Skin epidermis (tissue), 12 donors: ENCODE data around the gene ITCH.
"Not testable (repeated sequence)": the region's sequence is repeated elsewhere in the genome, so short reads cannot be mapped to it uniquely, and the experiment has no call there.

Experiments used
- H3K27ac ChIP-seq, 21 experiments: fragments of 200-600 bp; sonication (generic) in 11 of 21; one replicate each; pipeline ENCODE4 v1.5.0; 2020; ENCODE audit warnings: mild to moderate bottlenecking in 3 of 21, inconsistent platforms in 2 of 21, moderate library complexity in 2 of 21
- H3K4me3 ChIP-seq, 7 experiments: fragments of 200-600 bp; sonication (generic) in 2 of 7; one replicate each; pipeline ENCODE4 v1.5.0; 2020; ENCODE audit warnings: inconsistent platforms in 2 of 7, mild to moderate bottlenecking in 2 of 7, moderate library complexity in 1 of 7

Gene ITCH

DNA sequence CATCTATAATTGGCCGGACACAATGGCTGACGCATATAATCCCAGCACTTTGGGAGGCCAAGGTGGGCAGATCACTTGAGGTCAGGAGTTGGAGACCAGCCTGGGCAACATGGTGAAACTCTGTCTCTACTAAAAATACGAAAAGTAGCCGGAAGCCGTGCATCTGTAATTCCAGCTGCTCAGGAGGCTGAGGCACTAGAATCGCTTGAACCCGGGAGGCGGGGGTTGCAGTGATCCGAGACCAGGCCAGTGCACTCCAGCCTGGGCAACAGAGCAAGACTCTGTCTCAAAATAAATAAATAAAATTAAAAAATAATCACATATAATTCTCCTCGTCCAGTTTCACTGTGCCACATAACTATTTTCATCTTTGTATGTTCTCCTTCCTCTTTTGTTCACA, 156.8 kb downstream of the ITCH start:
- H3K27ac ChIP-seq, H3K4me3 ChIP-seq: not testable (repeated sequence)

DNA sequence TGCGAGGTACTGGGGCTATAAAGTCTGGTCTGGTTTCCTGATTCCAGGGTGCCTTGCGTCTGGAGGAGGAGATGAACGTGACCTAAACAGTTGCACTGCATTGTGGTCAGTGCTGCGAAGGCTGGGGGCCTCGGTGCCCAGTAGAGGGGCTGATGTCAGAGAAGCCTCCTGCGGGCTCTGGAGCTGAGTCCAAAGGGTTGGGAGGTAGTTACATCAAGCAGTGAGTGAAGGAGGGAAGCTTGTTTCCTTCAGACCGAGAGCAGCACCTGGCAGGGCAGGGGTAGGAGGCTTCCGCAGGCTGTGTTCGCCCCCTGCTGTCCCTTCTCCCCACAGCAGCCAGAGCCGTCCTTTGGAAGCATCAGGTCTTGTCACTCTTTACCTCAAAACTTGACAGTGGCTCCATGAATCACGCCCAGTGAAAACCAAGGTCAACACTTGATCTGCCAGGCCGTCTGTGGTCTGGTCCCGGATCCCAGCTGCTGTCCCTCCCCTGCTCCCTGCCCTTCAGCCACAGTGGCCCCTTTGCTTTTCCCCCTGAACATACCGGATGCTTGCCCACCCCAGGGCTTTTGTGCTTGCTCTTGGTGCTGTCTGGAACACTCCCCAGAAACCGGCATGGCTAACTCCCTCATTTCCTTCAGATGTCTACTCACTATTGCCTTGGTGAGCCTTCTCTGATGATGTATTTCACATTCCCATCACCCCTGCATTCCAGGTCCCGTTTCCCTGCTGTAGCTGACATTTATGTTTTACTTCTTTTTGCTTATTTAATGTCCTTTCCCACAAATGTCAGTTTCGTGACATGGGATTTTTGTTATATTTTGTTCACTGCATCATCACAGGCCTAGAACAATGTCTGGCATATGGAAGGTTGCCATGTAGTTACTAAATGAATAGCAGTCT, 160.1 kb downstream of the ITCH start:
- Histone ChIP-seq H3K27ac (peak overlapping the region in 13 of 21 experiments; percentile 1 to 76 (median 58)), H3K4me3 (no peak overlapping the region)

DNA sequence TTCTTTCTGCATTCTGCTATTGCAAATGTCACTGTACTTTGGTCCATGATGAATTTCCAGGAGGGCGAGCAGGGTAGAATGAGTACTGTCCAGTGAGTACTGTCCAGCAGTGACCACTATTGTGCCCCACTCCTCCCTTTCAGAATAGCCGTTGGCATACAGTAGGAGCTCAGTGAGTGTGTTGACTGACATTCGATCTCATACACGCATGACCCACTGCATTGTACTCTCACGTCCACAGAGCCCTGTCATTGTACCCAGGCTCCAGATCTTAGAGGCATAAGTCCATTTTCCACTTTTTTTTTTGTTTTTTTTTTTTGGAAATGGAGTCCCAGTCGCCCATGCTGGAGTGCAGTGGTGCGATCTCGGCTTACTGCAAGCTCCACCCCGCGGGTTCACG, 161.4 kb downstream of the ITCH start:
- peak overlapping the region in 6 of 21 experiments; percentile 48 to 78 (median 69) for H3K27ac ChIP-seq

DNA sequence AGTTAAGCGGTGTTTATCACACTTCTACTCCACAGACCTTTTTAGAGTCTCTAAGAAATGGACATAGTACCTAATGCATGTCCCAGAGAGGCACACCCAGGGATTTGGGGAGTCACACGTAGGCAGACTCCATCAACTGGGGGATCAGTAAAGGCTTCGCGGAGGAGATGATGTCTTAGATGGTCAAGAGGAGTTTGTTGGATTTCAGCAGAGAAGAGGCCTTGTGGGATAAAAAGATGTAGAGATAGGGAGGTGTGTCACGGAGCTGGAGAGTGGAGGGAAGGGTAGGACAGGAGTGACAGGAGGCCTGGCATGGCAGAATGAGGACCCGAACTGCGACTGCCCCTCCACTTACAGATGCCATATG, 162.3 kb downstream of the ITCH start:
- Histone ChIP-seq H3K4me3 (no peak overlapping the region), H3K27ac (peak overlapping the region in 19 of 21 experiments; percentile 3 to 79 (median 62))

More for the DNA sequence above, 161.4 kb downstream of the ITCH start:
- no peak overlapping the region for H3K4me3 ChIP-seq

DNA sequence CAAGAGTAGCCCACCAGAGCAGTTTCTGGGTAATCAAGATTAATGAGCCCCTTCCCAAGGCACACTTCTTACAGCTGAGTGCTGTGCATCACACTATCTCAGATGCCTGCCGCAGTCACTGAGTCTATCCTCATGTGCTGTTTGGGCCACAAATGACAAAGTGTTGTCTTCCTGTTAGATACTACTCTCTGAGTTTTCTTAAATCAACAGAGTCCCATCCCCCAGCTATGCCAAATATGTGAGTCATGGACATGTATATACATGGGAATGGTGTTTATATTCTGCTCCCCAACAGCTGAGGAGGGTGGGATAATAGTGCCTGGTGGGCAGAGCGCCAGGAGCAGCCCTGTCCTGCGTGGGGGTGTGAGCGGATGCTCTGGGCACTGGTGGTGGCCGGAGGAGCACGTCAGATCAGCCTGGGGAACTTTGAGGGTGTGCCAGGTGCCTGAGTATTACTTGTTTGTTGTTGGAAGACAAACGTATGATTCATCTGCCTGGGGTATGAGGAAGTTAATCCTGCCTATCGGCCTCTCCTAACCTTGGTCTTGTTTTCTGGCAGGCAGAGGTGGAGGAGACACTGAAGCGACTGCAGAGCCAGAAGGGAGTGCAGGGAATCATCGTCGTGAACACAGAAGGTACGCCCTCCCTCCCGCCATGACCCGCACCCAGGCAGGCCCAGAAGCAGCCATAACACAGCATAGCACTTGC, 162.8 kb downstream of the ITCH start:
- Histone ChIP-seq H3K4me3 (no peak overlapping the region), H3K27ac (peak overlapping the region in 19 of 21 experiments; percentile 19 to 79 (median 62))

DNA sequence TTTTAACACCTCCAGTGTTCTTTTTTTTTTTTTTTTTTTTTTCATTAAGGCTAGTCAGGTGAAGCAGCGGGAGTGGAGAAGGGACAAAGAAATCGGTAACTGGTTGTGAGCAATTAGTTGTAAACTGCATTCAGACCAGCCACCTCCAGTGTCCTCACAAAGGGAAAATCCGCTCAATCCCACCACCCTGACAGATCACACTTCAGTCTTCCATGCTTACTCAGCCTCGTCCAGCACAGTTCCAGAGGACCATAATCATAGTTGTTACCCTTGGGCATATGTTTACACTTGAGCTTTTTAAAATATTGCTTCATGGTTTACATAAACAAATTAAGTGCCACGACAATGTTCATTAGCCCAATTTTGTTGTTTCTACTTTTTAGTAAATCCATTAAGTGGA, 163.4 kb downstream of the ITCH start:
- Histone ChIP-seq H3K4me3 (no peak overlapping the region), H3K27ac (peak overlapping the region in 17 of 21 experiments; percentile 19 to 79 (median 65))

DNA sequence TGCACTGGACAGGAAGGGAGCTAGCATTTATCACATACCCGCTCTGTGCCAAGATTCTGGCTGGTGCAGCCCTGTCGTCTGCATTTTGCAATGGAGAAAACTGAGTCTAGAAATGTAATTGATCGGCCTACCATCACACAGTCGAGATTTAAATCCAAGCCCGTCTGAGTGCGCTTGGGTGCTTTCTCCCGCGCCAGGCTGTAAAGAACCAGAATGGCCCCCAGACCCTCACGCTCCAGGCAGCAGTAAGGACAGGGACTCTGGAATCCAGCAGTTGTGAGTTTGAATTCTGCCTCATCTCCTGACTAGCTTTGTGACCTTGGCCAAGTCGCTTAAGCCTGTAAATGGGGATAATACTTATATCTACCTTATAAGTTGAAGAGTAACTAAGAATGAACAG, 163.9 kb downstream of the ITCH start:
- H3K4me3 ChIP-seq: no peak overlapping the region
- H3K27ac ChIP-seq: peak overlapping the region in 8 of 21 experiments; percentile 16 to 78 (median 62)

DNA sequence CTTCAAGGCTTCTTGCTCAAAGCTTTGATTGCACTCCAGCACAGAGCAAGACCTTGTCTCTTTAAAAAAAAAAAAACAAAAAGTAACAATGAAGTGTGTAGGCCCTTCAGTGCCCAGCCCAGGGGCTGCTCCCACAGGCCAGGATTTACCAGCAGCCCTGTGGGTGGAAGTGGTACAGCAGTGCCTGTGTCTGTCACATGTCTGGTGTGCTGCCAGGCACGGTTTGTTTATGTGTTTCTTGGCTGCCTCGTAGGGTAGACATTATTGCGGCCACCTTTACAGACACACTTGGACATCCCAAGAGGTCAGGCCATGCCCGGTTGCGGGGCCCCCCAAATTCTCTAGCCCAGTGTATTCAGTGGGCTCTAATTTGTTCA, 165.8 kb downstream of the ITCH start:
- peak overlapping the region in 3 of 21 experiments; percentile 2 to 67 (median 20) for H3K27ac ChIP-seq
- no peak overlapping the region for H3K4me3 ChIP-seq

DNA sequence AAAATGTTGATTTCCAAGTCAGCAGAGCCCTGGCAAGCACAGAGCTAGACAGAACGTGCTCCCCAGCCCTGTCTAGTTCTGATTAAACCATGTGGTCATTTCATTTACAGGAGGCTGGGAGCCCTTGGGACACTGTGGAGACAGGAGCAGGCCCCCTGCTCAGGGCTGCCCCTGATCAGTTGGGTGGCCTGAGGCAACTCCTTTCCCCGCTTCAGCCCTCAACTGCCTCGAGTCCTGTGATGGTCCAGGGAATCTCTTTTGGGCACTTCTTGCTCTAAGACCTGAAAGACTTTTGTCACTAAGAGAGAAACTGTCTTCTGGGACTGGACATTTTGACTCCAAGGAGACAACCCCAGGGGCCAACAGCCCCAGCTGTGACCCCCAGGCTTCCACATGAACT, 166.7 kb downstream of the ITCH start:
- Histone ChIP-seq H3K4me3 (no peak overlapping the region), H3K27ac (peak overlapping the region in 3 of 21 experiments; percentile 1 to 67 (median 61))

DNA sequence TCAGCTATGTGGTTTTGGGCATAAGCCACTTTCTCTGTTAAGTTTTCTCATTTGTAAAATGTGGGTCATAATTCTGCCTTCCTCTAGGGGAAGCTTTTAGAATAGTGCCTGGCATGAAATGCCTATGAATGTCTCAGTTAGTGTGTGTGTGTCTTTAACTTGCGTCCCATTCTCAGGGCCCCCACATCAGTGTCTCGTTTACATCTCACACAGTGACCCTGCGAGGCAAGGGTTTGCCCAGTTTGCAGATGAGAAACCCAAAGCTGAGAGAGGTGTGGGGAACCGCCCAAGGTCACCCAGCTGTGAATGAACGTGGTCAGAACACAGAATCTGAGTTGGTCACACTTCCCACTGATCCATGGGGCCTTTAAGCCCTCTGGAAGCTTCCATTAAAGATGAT, 167.3 kb downstream of the ITCH start:
- Histone ChIP-seq H3K27ac (peak overlapping the region in 2 of 21 experiments; percentile 17 to 61), H3K4me3 (no peak overlapping the region)

DNA sequence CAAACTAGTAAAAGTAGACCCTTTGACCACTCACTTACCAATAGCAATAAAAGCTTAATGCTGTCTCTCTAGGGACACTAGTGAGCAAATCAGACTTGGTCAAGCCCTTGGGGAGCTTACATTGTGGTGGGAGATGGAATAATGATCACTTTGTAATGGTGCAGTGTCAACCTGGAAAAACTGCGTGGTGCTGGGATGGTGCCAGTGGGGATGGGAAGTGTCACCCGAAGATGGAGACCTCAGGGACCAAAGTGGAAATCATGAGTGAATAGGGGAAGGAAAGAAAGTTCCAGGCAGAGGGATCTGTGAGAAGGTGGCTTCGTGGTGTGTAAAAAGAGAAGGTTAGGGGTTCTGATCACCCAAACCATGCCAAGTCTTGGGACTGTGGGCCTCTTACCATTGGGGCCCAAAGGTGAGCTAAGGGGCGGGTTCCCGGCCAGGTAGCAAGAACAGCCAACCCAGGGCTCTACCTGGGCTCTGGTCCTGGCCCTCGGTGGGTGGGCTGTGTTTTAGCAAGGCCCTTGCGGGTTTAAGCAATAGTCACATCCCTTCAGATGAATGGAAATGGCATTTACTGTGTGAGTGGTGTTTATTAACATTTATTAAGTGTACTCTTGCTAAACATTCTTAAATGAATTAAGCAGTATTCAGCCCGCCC, 168.7 kb downstream of the ITCH start:
- Histone ChIP-seq H3K27ac (no peak overlapping the region), H3K4me3 (no peak overlapping the region)

DNA sequence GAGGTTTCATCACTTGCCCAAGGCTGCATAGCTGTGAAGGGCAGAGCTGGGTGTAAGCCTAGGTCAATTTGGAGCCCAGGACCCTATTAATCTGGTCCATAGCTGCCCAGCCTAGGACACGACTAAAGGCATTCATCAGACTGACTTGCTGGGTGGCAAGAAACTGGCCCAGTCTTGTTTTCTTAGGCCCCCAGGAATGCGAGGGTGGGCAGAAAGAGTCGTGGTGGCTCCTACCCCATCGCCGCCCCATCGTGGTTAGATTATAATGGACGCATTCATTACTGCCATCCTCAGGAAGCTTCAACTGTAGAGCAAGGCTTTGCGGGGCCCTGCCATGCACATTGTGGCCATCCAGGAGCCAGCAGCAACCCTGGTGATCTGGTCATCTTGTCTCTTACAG, 169.2 kb downstream of the ITCH start:
- H3K27ac ChIP-seq: no peak overlapping the region
- H3K4me3 ChIP-seq: no peak overlapping the region

DNA sequence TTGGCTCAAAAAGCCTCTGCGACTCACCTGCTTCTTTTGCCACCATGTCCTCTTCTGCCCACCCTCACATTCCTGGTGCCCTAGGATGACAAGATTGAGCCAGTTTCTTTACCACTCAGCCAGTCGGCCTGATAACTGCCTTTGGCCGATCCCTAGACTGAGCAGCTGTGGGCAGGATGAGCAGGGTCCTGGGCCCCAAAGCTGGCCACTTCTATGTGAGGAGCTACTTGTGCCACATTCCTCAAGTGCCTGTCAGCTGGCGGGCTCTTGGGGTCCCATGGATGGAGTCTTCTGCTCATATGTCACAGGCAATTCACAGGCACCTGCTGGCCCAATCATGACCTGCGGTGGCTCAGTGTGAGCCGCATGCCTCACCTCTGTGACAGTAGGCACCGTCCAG, 169.7 kb downstream of the ITCH start:
- Histone ChIP-seq H3K27ac (no peak overlapping the region), H3K4me3 (no peak overlapping the region)

DNA sequence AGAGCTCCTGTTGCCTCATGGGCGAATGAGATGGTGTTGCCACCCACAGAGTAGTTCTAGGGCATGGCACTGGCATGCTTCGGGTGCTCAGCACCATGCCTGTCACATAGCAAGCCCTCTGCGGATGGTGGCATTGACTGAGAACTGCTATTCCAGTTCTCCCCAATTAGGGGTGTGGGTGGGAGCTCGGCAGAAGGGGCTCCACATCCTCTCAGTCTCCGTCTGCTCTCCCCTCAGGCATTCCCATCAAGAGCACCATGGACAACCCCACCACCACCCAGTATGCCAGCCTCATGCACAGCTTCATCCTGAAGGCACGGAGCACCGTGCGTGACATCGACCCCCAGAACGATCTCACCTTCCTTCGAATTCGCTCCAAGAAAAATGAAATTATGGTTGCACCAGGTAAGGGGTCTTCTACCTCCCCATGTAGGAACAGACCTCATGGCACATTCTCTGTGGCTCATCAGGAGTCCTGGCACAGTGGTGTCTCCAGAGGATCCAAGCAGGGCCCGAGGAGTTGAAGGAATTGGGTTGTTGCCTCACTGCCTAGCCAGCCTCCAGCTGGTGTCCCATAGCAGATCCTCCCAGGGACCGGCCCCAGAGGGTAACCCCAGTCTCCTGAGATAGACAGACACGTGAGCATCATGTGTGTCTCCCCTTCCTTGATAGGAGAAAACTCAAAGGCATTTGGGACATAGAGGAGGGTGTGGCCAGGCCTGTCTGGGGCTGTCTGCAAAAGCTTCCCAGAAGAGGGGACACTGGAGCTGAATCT, 171.5 kb downstream of the ITCH start:
- Histone ChIP-seq H3K4me3 (no peak overlapping the region), H3K27ac (no peak overlapping the region)

DNA sequence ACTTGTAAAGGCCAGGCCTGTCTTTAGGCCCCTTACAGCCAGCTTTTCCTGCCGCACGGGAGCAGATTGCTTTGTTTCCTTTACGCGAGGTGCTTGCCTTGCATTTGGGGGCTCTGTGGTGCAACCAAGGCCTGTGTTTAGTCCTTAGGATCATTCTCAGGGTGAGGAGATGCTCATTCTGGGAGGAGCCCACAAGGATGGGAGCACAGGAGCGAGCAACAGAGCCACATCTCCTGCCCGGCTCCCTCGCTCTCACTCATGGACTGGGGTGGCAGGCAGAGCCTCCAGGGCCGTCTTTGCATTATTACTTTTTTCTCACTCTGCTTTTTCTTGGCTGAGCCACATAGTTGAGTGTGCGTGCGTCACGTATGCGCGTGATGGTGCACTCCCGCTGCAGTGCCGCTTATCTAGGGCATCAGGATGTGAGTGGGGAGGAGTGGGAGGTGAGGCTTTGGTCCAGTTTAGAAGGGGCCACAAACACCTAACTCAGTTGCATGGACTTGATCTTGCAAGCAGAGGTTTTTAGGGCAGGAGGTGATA, 172.3 kb downstream of the ITCH start:
- no peak overlapping the region for H3K27ac ChIP-seq
- H3K4me3 ChIP-seq: no peak overlapping the region

DNA sequence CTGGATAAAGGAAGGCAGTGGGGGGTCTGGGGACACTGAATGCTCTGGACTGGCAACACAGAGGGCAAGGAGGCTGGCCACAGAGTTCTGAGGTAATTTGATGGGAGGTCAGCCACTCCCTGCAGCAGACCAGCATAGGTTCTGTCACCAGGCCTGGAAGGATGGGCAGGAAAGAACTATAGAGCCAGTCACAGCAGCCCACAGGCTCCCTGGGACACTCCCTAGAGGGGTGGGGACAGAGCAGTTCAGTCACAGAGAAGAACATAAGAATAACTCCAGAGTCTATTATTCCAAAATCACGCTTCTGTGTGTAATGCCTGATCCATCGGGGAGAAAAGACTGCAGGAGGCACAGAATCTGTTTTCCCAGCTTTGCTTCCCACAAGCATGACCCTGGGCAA, 172.8 kb downstream of the ITCH start:
- H3K27ac ChIP-seq: no peak overlapping the region

DNA sequence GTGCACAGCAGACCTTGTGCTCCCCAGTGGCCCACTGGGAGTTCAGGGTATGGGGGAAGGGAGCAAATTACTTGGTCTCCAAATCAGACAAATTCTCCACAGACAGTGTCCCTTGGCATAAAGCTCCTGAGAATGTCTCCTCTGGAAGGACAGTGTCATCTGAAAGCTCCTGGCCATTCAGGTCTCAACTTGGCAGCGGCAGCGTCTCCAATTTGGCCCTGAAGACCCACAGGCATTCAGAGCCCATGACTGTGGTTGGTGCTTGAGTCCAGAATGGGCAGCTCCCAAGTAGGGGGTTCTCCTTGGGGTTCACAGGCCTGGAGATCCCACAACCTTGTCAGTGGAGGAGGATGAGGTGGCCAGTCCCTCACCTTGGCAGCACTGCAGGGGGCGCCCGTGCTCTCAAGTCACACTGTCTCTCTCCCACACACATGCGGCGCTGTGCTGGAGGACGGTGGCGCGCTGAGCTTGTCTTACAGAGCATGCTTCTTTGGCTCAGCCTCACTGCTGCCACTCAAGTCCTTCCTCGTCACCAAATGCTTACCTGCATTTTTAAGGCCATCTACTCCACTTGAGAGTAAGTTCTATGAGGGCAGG, 173.8 kb downstream of the ITCH start:
- no peak overlapping the region for H3K27ac ChIP-seq
- no peak overlapping the region for H3K4me3 ChIP-seq

More for the DNA sequence above, 172.8 kb downstream of the ITCH start:
- no peak overlapping the region for H3K4me3 ChIP-seq

DNA sequence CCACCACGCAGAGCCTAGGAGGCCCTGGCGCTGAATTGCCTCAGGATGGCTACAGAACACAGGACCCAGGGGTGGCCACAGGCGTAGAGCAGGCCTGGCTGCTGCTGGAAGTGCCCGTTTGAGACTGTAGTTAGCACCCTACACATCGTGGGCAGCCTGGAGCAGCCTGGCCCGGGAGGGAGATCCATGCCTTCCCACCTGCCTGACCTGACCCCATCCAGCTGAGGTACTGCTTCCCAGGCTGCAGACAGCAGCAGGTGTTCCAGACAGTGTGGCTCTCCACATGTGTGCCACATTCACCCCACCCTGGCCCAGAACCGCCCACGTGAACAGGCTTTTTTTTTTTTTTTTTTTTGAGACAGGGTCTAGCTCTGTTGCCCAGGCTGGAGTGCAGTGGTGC, 174.6 kb downstream of the ITCH start:
- no peak overlapping the region for H3K4me3 ChIP-seq

DNA sequence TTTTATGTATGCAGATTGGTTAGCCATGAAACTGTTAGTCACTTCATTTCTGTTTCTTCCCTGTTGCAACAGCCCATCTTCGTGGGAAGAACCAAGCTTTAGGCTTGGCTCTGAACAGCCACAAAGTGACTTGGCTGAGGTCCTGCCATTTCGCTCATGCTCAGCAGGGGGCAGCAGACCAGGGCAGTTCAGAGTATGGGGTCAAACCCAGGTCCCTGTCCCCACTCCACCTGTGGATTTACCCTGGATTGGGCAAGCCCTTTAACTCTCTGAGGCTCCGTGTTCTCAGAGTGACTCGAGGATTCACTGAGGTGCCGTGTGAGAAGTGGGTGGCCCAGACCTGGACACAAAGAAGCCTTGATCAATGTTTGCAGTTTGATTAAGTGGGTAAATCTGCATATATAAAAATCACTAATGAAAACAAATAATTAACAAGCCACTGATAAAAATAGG, 175.6 kb downstream of the ITCH start:
- no peak overlapping the region for H3K4me3 ChIP-seq
- no peak overlapping the region for H3K27ac ChIP-seq

More for the DNA sequence above, 174.6 kb downstream of the ITCH start:
- no peak overlapping the region for H3K27ac ChIP-seq
